ENCODE data around the gene TXLNG.

- no peak for TF ChIP-seq CTCF (IDR thresholded peaks at IDR 0.05)
- TF ChIP-seq POLR2A (IDR thresholded peaks at IDR 0.05), result no peak
Measured at GRCh38 chrX:16807976-16808542, 21.8 kb downstream of the TXLNG start.

Data from testis (tissue), 2 donors.